GM15510 (cell line): ENCODE measurements around the gene LAGE3.

Experiments
- POLR2A ChIP-seq: IDR thresholded peaks from 3 replicates; pipeline ENCODE4 v1.6.1; 2011; ENCODE audit warnings: borderline replicate concordance; ENCODE audit not compliant: insufficient read length; ENCODE audit errors: extremely low read depth

The LAGE3 gene

DNA sequence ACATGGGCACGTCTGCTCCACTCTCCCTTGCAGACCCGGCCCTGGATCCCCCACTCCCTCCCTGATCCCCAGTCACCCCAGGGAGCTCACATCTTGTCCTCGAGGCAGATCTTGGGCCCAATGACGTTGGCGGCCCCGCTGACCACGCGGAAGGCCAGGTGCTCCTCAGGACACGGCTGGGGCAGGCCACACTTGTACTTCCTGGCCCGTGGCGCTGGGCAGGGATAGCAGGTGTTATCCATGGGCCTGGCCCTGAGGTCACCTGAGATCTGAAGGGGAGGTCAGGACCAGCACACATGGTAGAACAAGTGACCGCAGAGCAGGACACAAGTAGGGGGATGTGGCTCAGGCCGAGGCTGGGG is 29.3 kb upstream of the LAGE3 start:
- TF ChIP-seq POLR2A: no peak

GRCh38 chrX:154507673-154508383 is 28.7 kb upstream of the LAGE3 start:
- no peak for TF ChIP-seq POLR2A

DNA sequence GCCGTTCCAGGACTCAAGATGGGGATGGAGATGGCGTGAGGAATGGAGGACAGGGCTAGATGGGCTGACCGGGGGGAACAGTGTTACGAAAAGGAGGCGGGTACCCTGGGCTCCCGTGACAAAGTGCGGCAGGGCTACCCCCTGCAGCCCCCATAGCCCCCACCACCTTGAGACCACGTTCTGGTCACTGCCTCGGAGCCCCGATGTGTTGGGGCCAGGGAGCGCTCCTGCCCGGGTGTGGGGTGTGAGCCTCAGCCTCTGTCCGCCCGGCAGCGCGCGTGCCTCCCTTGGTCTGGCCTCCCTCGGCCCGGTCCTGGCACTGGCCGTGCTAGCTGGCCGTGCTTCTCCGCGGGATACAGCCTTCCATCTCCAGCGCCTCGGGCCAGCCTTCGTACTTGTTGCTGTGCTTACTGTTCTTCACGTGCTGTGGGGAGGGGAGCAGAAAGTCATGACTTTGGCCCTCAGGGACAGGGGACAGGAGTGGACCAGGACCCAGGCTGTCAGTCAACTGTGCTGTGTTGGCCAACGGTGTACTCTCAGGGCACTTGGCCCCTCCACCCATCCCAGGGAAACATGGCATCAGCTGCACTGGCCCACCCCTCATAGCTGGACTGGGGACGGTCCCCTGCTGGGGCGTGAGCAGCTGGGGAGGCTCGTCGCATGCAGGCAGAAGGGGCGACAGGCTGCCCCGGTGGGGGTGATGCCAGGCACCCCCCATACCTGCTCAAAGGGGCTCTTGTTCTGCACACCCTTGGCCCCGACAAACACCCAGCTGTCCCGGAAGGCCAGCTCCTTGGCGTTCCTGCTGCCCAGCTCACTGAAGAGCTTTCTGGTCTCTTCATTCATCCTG is 27.6 kb upstream of the LAGE3 start:
- TF ChIP-seq POLR2A: no peak

GRCh38 chrX:154505734-154506133 is 26.7 kb upstream of the LAGE3 start:
- no peak for TF ChIP-seq POLR2A

GRCh38 chrX:154502989-154503388 is 23.9 kb upstream of the LAGE3 start:
- TF ChIP-seq POLR2A: no peak

GRCh38 chrX:154502098-154502497 is 23.0 kb upstream of the LAGE3 start:
- TF ChIP-seq POLR2A: no peak

- TF ChIP-seq POLR2A: no peak
Observed at GRCh38 chrX:154495472-154495922, 16.4 kb upstream of the LAGE3 start.

DNA sequence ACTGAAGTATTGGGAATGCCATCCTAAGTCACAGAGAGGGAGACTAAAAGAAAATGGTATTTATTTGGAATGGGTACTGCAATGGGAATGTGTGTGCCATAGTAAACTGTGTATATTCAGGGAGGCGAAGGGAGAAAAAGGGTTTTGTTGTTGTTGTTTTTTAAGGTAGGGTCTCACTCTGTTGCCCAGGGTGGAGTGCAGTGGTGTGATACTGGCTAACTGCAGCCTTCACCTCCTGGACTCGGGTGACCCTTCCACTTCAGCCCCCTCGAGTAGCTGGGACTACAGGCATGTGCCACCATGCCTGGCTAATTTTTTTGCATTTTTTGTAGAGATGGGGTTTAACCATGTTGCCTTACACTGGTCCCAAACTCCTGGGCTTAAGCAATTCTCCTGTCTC is 15.6 kb upstream of the LAGE3 start:
- no peak for TF ChIP-seq POLR2A

GRCh38 chrX:154490414-154491083 is 11.5 kb upstream of the LAGE3 start, which contains the start of gene SLC10A3:
TSS of gene SLC10A3 (minus strand) at chrX:154490629. CDS start at chrX:154488940, 1,689 bp downstream.
- TF ChIP-seq POLR2A: peak; percentile 92

DNA sequence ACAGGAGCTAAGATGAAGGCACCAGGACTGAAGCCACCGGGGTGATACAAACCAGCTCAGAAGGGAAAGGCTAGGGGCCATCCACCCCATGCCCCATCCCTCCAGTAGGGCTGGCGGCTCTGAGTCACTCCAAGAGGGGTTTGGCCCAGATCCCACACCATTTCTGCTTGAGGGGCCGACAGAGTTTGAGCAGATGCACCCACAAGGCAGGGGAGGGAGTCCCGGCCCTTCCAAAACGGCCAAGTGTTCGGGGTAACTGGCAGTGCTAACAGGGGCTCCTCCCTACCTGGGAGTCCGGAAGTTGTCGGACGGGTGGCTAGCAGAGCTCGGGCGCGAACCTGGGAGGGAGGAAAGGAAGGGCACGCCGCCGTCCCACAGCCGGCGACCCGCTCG is 10.9 kb upstream of the LAGE3 start:
- TF ChIP-seq POLR2A: no peak

GRCh38 chrX:154489182-154489581 is 10.1 kb upstream of the LAGE3 start:
- TF ChIP-seq POLR2A: no peak

DNA sequence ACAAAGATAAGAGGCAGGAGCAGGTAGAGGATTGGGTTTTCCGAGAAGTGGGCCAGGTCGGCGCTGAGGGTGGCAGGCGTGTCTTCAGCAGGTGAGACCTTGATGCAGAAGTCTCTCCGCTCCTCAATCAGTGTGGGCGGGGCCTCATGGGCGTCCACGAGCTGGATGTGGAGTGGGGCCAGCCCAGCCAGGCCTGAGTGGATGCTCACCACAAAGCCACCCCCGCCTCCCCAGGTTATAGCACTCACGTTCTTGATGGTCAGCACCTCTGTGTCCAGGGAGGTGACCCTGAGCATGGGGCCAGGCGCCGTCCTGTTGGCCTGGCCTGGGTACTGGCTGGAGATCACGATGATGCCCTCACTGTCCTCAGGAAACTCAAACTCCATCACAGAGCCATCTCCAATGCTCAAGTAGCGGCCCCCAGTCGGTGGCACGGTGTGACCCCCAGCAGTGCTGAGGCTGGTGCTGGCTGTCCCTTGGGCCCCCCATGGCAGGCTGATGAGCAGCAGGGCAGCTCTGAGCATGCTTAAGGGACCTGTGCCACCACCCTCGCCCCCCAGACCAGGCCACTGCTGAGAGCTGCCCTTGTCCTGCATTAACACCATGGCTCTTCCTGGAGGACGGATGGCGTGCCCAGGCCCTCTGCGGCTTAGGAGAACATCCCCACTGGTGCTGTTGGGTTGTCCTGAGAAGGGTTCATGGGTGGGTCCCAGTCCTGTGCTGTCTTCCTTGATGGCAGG is 9.4 kb upstream of the LAGE3 start:
- no peak for TF ChIP-seq POLR2A

- no peak for TF ChIP-seq POLR2A
Observed at GRCh38 chrX:154487518-154488290, 8.6 kb upstream of the LAGE3 start.

- TF ChIP-seq POLR2A: peak; percentile 54
Observed at GRCh38 chrX:154486396-154487207, 7.5 kb upstream of the LAGE3 start, which contains the start of gene UBL4A. TSS of gene UBL4A (minus strand) at chrX:154486615. CDS start at chrX:154486584, 31 bp downstream.

- no peak for TF ChIP-seq POLR2A
Observed at GRCh38 chrX:154486052-154486395, 6.9 kb upstream of the LAGE3 start.
